ENCODE data around the gene CCDC85B.

Gene CCDC85B

GRCh38 chr11:65897020-65897471 lies 6.6 kb downstream of the CCDC85B start:
- in situ Hi-C loops (cut with HindIII; ENCODE audit: low pct_ligation_motif_present, low pct_unique_long_range_greater_than_20kb, low sequenced_read_pairs): no loop called here
- DNase-seq: no peak

DNA sequence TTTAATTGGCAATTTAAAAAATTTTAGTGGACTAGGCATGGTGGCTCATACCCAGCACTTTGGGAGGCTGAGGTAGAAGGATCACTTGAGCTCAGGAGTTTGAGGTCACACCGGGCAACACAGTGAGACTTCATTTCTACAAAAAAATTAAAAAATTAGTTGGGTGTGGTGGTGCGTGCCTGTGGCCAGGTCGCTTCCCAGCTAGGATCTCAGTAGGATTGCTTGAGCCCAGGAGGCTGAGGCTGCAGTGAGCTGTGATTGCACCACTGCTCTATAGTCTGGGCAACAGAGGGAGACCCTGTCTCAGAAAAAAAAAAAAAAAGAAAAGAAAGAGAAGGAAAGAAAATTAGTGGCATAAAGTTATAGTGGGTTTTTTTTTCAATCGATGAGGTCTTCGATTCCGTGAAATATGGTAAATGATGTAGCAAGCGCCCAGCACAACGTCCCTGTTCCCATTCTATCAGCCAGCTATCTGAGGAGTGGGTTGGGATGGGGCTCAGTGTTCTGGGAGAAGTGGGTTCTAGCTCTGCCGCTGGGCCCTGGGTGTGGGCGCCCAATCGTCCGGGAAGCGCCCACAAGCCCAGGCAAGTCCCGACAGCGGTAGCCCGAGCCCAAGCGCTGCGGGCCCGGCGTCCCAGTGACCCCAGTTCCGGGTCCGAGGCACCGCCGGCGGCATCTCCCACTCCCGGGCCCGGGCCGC lies 8.3 kb downstream of the CCDC85B start:
- DNase-seq: no peak
- in situ Hi-C loops (cut with HindIII; ENCODE audit: low pct_ligation_motif_present, low pct_unique_long_range_greater_than_20kb, low sequenced_read_pairs): no loop called here

DNA sequence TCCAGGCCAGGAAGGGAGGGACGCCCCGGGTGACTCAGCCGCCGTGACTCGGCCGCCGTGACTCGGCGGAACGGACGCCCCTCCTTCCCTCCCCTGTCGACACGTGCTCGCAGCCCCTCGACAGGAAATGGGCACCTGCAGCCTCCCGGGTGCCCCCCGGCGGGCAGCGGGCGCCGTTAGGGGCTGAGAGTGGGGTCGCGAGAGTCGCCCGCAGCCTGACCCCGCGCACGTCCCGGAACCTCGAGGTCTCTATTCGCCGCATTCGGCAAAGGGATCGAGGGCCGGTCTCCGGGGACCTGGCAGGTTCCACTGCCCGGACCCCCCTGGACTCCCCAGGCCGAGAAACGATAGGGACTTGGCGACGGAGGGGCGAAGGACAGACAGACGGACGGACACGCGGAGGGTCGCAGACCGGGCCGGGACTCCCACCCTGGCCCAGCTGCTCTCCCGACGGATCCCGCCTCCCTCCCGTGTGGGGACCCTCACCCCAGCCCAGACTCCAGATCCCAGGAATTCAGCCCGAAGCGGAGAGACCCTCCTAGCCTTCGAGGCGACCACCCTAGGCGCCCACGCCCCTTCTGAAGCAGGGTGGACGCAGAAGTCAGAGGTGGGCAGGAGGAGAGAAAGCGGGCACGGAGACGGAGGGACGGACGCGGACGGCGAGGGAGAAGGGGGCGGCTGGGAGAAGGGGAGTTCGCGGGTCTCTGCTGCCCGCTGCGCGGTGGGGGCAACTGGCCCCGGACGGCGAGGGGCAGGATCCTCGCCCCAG lies 9.1 kb downstream of the CCDC85B start:
- in situ Hi-C loops (cut with HindIII; ENCODE audit: low pct_ligation_motif_present, low pct_unique_long_range_greater_than_20kb, low sequenced_read_pairs): no loop called here
- DNase-seq: peak; percentile 81

DNA sequence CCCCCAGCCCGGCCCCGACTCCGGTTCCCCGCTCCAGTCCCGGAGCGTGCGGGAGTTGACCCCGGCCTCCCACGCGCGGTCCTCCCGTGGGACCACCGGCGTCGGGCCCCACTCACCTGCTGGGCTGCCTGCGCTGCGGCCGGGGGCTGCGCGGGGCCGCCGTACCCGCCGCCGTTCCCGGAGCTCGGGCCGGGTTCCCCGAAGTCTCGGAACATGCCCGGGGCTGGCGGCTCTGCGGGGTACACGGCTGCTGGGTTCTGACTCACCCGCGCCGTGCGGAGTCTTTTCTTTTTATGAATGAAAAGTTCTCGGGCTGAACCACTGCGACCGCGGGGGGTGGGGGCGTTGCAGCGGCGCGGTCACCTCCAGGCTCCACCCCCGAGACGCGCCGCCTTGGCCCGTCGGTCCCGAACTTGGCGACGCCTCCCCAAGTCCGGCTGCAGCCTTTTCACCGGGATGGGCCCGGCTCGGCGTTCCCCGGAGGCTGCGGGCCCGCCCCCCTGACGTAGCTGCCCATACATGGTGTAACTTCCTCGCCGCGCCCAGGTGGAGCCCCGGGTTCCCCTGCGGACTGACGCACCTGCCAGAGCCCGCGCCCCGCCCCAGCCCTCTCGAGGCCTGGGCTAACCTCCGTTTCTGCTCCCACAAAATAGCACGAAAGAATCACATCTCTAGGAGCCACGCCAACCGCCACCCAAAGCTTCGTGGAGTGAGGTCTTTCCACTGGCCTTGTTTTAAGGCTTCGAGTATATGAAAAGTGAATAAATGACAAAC lies 9.8 kb downstream of the CCDC85B start, which contains the start of gene FOSL1:
TSS of gene FOSL1 (minus strand) at position 264 of the 774 bp plus-strand sequence. CDS start at position 215, 49 bp downstream.
- in situ Hi-C loops (cut with HindIII; ENCODE audit: low pct_ligation_motif_present, low pct_unique_long_range_greater_than_20kb, low sequenced_read_pairs): no loop called here
- peak; percentile 94 for DNase-seq

- DNase-seq: no peak
- in situ Hi-C loops (cut with HindIII; ENCODE audit: low pct_ligation_motif_present, low pct_unique_long_range_greater_than_20kb, low sequenced_read_pairs): no loop called here
Measured at GRCh38 chr11:65900899-65901180, 10.4 kb downstream of the CCDC85B start.

DNA sequence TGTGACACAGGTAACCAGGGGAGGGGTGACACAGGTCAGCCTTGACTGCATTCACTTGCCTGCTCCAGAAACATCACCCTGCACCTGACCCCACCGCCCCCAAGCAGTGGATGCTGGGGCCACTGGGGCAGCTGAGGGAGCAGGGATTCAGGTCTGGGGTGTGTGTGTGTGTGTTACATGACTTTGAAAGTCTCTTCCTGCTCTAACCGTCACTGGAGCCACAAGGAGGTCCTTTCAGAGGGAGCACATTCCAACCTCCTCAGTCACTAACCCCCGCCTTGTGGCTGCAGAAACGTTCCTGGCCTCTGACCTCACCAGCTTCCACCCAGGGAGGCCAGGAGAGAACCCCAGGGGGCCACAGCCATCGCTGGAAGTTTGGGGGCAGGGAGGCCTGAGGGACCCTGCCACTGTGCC lies 12.6 kb downstream of the CCDC85B start:
- peak; percentile 93 for DNase-seq
- in situ Hi-C loops (cut with HindIII; ENCODE audit: low pct_ligation_motif_present, low pct_unique_long_range_greater_than_20kb, low sequenced_read_pairs): no loop called here

DNA sequence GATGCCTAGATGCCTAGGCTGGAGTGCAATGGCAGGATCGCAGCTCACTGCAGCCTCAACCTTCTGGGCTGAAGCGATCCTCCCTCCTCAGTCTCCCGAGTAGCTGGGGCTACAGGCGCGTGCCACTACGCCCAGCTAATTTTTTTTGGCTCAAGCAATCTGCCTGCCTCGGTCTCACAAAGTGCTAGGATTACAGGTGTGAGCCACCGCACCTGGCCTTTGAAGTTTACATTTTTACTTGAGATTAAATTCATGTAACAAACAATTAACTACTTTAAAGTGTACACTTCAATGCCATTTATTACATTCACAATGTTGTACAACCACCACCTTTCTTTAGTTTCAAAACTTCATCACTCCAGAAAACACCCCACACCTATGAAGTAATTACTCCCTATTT lies 13.2 kb downstream of the CCDC85B start:
- no peak for DNase-seq
- in situ Hi-C loops (cut with HindIII; ENCODE audit: low pct_ligation_motif_present, low pct_unique_long_range_greater_than_20kb, low sequenced_read_pairs): no loop called here

GRCh38 chr11:65906602-65907001 lies 16.1 kb downstream of the CCDC85B start:
- in situ Hi-C loops (cut with HindIII; ENCODE audit: low pct_ligation_motif_present, low pct_unique_long_range_greater_than_20kb, low sequenced_read_pairs): no loop called here
- DNase-seq: no peak

- no peak for DNase-seq
- in situ Hi-C loops (cut with HindIII; ENCODE audit: low pct_ligation_motif_present, low pct_unique_long_range_greater_than_20kb, low sequenced_read_pairs): no loop called here
Measured at GRCh38 chr11:65907878-65908277, 17.4 kb downstream of the CCDC85B start.

DNA sequence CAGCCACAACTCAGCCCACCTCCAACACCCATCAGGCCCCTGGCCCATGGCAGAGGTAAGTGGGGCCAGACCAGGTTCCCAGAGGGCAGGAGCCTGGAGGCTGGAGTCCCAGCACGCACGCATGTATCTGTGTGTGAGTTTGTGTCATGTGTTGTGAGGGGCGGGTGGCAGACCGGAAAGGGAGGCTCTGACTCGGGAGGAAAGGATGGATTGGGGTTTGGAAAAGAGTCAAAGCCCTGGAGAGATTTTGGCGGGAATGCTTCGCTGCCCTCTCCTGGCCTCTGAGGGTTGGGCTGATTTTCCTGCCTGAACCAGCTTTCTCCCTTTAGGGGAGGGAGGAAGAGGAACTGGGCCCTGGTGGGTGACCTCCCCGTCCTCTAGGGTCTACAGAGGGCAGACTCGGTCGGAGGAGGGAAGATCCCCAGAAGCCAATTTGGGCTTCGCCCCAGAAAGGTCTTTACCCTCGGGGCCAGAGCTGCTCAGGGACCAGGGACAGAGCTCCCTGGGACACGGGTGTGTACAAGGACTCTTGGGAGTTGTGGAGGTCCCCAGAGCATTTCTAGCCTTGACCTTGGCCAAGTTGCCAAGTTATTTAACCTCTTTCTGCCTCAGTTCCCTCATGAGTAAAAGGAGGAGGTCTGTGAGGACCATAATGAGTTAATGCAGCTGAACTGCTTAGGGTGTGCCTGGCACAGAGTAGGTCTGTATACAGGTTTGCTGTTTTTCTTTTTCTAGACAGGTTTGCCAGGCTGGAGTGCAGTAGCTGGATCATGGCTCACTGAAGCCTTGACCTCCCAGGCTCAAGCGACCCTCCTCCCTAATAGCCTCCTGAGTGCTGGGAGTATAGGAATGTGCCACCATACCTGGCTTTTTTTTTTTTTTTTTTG lies 21.5 kb downstream of the CCDC85B start:
- peak; percentile 87 for DNase-seq
- in situ Hi-C loops (cut with HindIII; ENCODE audit: low pct_ligation_motif_present, low pct_unique_long_range_greater_than_20kb, low sequenced_read_pairs): no loop called here

- in situ Hi-C loops (cut with HindIII; ENCODE audit: low pct_ligation_motif_present, low pct_unique_long_range_greater_than_20kb, low sequenced_read_pairs): no loop called here
- DNase-seq: peak; percentile 44
Measured at GRCh38 chr11:65912845-65913244, 22.4 kb downstream of the CCDC85B start.

DNA sequence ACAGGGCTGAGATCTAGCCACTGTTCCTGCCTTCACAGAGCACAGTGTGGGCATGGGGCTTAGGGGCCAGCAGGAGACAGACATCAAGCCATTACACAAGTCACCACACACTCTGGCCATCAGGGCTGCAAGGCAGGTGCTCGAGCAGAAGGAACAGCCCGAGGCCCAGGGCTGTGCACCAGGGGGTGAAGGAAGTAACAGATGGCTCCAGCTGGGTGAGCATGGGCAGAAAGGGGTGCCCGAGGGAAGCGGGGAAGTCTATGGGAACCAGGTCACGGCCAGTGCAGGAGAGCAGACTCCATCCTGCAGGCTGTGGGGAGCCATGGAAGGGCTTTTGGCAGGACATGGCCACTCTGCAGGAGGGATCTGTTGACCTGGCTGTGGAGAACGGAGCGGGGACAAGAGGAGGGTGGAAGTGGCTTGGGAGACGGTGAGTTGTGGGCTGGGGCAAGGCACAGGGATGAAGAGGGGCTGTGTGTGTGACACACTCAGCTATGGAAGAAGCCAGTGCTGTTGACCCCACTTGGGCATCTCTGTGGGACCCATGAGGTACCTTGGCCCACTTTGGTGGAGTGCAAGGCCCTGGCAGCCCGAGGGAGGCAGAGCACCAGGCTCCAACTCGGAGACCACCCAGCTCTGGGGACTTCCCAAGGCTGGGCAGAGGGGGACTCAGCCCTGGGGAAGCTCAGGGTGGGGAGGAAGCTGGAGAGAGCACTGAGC lies 24.8 kb downstream of the CCDC85B start:
- DNase-seq: peak; percentile 57
- in situ Hi-C loops (cut with HindIII; ENCODE audit: low pct_ligation_motif_present, low pct_unique_long_range_greater_than_20kb, low sequenced_read_pairs): no loop called here

GRCh38 chr11:65915821-65916251 lies 25.4 kb downstream of the CCDC85B start:
- DNase-seq: peak; percentile 97

DNA sequence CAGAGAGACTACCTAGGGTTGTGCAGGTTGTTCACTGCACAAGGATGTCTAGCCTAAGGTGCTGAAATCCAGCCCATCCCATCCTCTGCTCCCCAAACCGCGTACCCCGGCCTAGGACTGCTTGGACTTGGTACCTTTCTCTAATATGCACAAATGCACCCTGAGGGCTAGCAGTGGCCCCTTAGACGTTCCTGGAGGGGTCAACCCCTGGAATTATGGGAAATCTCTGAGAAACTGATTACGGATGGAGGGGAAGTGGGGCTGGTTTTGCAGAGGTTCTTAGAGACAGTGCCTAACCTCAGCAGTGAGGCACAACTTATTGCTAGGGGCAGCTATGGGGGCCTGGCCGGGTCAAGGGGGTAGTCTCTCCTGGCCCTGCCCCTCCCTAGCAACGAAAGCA lies 25.9 kb downstream of the CCDC85B start:
- no peak for DNase-seq
- in situ Hi-C loops (cut with HindIII; ENCODE audit: low pct_ligation_motif_present, low pct_unique_long_range_greater_than_20kb, low sequenced_read_pairs): no loop called here

More at GRCh38 chr11:65915821-65916251, 25.4 kb downstream of the CCDC85B start:
- in situ Hi-C loops (cut with HindIII; ENCODE audit: low pct_ligation_motif_present, low pct_unique_long_range_greater_than_20kb, low sequenced_read_pairs): no loop called here

GRCh38 chr11:65917077-65917433 lies 26.6 kb downstream of the CCDC85B start:
- in situ Hi-C loops (cut with HindIII; ENCODE audit: low pct_ligation_motif_present, low pct_unique_long_range_greater_than_20kb, low sequenced_read_pairs): no loop called here

GRCh38 chr11:65917434-65918210 lies 27.1 kb downstream of the CCDC85B start:
- no peak for DNase-seq
- in situ Hi-C loops (cut with HindIII; ENCODE audit: low pct_ligation_motif_present, low pct_unique_long_range_greater_than_20kb, low sequenced_read_pairs): no loop called here

More at GRCh38 chr11:65917077-65917433, 26.6 kb downstream of the CCDC85B start:
- DNase-seq: no peak

Measured in ACHN (cell line).